Stimulated activated naive CD8-positive, alpha-beta T cell treated with anti-CD3 and anti-CD28 coated beads, Interleukin-15, Interleukin-2, amounts not matched to agents 100 ng/mL and 50 ng/mL, for 24 hours (primary cell): ENCODE measurements around the gene PLCB4.
"Not testable (repeated sequence)": the region's sequence is repeated elsewhere in the genome, so short reads cannot be mapped to it uniquely, and the experiment has no call there.

ENCODE experiments used
- H3K27ac Mint-ChIP-seq: one replicate; pipeline ENCODE4 v1.8.0; 2021; ENCODE audit warnings: mild to moderate bottlenecking, mixed read lengths
- H3K27me3 Mint-ChIP-seq: one replicate; pipeline ENCODE4 v1.8.0; 2021; ENCODE audit warnings: mixed read lengths
- H3K36me3 Mint-ChIP-seq: one replicate; pipeline ENCODE4 v1.8.0; 2021; ENCODE audit warnings: low read depth, mixed read lengths
- H3K4me1 Mint-ChIP-seq: one replicate; pipeline ENCODE4 v1.8.0; 2021; ENCODE audit warnings: low read depth, mixed read lengths
- H3K4me3 Mint-ChIP-seq: one replicate; pipeline ENCODE4 v1.8.0; 2021; ENCODE audit warnings: mild to moderate bottlenecking, mixed read lengths
- H3K9me3 Mint-ChIP-seq: one replicate; pipeline ENCODE4 v1.8.0; 2021; ENCODE audit warnings: mixed read lengths

The PLCB4 gene

DNA sequence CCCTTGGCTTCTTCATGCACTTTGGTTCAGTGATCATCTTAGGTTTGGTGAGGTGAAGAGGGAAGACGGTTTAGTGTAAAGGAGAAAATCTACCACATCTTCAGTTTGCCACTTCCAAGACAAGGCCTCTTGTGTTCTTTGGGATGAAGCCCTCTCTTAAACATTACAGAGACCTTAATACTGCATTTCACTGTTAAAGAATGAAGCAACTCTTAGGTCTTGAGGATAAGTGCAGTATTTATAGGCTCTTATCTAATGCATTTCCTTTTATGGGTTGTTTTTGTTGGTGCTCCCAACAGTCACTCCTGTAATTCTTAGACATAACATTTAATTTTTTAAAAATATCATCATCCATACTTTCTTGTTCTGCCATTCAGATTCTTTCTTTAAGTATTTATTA lies 305.6 kb downstream of the PLCB4 start:
- Mint-ChIP-seq H3K36me3 (no peaks in the 10 kb centered on the region), H3K9me3 (no peaks in the 10 kb centered on the region), H3K27ac (no peak overlapping the region), H3K4me3 (no peak overlapping the region), H3K4me1 (peaks cover 4% of the 10 kb centered on the region), H3K27me3 (no peaks in the 10 kb centered on the region)

DNA sequence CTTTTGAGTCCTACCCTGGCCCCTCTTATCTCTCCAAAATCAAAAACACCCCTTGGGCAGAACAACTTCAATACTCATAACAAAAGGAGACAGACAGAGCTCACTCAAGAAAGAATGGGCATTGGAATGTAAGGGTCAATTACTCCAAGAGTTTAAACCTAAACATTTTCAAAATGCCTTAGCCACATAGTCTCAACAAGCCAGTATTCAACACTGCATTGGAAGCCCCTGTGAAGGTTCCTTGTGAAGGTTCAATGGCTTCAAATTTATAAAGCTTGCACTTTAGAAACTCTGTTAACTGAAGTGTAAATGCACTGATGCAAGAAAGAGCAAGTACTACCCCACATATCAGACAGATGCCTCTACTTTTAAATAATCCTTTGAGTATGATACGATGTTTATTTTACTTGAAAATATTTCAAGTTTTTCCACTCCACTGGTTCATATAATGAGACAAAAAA lies 306.4 kb downstream of the PLCB4 start:
- Mint-ChIP-seq H3K4me1 (peaks cover 4% of the 10 kb centered on the region), H3K27ac (no peak overlapping the region), H3K36me3 (no peaks in the 10 kb centered on the region), H3K9me3 (no peaks in the 10 kb centered on the region), H3K27me3 (no peaks in the 10 kb centered on the region), H3K4me3 (no peak overlapping the region)

DNA sequence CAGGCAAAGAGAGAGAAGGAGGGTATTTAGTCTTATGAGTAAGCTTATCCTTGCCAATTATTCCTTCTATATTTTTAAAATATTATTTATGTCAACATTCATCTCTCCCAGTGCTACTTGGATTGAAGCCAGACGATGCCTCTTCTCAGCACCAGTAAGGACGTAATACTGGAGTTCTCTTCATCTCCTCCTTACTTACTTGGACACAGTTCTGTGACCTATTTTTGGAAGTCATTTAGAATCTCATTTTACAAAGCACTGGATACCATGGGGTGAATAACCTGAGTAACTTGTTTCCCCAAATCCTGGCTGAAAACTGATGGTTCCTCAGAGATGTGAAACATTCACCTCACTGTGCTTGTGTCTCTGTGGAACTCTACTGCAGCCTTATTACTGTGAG lies 308.1 kb downstream of the PLCB4 start:
- Mint-ChIP-seq H3K9me3 (no peaks in the 10 kb centered on the region), H3K27ac (no peak overlapping the region), H3K27me3 (no peaks in the 10 kb centered on the region)

DNA sequence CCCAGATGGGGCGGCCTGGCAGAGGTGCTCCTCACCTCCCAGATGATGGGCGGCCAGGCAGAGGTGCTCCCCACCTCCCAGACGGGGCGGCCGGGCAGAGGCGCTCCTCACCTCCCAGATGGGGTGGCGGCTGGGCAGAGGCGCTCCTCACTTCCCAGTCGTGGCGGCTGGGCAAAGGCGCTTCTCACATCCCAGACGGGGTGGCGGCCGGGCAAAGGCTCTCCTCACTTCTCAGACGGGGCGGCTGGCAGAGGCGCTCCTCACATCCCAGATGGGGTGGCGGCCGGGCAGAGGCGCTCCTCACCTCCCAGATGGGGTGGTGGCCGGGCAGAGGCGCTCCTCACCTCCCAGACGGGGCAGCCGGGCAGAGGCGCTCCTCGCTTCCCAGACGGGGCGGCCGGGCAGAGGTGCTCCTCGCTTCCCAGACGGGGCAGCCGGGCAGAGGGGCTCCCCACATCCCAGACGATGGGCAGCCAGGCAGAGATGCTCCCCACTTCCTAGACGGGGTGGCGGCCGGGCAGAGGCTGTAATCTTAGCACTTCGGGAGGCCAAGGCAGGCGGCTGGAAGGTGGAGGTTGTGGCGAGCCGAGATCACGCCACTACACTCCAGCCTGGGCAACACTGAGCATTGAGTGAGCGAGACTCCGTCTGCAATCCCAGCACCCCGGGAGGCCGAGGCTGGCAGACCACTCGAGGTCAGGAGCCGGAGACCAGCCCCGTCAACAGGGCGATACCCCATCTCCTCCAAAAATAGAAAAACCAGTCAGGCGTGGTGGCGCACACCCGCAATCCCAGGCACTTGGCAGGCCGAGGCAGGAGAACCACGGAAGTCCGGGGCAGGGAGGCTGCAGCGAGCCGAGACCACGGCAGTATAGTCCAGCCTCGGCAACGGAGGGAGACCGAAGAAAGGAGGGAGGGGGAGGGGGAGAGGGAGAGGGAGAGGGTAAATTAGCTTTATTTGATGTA lies 316.7 kb downstream of the PLCB4 start:
- H3K27me3 Mint-ChIP-seq, H3K36me3 Mint-ChIP-seq, H3K9me3 Mint-ChIP-seq, H3K4me3 Mint-ChIP-seq, H3K27ac Mint-ChIP-seq, H3K4me1 Mint-ChIP-seq: not testable (repeated sequence)

More for the DNA sequence above, 308.1 kb downstream of the PLCB4 start:
- peaks cover 4% of the 10 kb centered on the region for H3K4me1 Mint-ChIP-seq
- no peak overlapping the region for H3K4me3 Mint-ChIP-seq
- no peaks in the 10 kb centered on the region for H3K36me3 Mint-ChIP-seq

DNA sequence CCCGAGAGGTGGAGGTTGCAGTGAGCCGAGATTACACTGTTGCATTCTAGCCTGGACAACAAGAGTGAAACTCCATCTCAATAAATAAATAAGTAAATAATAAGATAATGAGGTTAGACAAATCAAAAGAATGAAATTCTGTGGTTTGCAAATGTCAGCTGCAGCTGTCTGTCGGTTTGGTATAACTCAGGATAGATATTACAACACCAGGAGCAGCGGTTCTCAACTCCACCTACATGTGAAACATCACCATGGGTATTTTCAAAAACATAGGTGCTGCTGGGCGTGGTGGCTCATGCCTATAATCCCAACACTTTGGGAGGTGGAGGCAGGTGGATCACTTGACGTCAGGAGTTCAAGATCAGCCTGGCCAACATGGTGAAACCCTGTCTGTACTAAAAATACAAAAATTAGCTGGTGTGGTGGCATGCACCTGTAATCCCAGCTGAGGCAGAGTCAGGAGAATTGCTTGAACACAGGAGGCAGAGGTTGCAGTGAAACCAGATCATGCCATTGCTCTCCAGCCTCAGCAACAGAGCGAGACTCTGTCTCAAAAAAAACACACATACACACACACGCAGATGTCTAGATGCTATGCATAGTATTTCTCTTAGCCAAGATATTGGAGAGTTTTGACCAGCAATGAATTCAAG lies 319.4 kb downstream of the PLCB4 start:
- Mint-ChIP-seq H3K27me3 (no peaks in the 10 kb centered on the region), H3K4me3 (no peak overlapping the region), H3K36me3 (no peaks in the 10 kb centered on the region), H3K4me1 (no peaks in the 10 kb centered on the region), H3K9me3 (peaks cover 3% of the 10 kb centered on the region), H3K27ac (no peak overlapping the region)

DNA sequence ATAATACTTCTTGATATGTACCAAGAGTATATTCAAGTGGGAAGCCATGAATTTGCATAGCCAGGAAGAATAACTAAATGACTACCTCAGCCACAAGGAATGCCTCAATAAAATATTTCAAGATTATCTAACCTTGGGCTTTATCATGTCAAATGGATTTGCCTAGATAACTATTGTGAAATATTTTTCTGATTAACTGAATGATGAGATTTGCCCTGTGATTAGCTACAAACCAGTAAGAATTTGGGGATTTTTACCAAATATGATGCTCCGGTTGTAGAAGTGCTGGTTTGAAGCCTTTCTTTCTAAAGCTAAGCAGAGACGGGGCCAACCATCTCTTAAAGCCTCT lies 319.9 kb downstream of the PLCB4 start:
- H3K9me3 Mint-ChIP-seq, result peaks cover 3% of the 10 kb centered on the region
- no peaks in the 10 kb centered on the region for H3K36me3 Mint-ChIP-seq
- no peaks in the 10 kb centered on the region for H3K4me1 Mint-ChIP-seq
- H3K4me3 Mint-ChIP-seq, result no peak overlapping the region
- H3K27me3 Mint-ChIP-seq, result no peaks in the 10 kb centered on the region
- no peak overlapping the region for H3K27ac Mint-ChIP-seq

DNA sequence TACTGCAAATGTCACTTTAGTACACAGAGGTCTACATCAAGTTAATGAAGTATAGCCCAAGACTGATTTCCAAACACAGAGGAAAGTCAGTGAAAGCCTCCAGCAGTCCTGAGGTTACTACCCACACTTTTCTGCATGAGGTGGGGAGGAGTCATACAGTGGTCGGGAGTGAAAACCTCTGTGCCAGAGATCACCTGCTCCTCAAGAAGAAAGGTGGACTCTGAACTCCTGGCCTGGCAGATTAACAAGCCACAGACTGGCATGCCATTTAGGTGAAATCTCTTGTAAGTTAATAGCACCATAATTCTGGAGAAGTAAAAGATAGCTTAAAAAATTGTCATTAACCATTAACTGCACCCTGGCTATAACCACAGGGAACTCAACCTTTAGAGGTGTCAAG lies 320.5 kb downstream of the PLCB4 start:
- Mint-ChIP-seq H3K27ac (no peak overlapping the region), H3K36me3 (no peaks in the 10 kb centered on the region), H3K4me3 (no peak overlapping the region), H3K9me3 (peaks cover 3% of the 10 kb centered on the region), H3K27me3 (no peaks in the 10 kb centered on the region), H3K4me1 (no peaks in the 10 kb centered on the region)

DNA sequence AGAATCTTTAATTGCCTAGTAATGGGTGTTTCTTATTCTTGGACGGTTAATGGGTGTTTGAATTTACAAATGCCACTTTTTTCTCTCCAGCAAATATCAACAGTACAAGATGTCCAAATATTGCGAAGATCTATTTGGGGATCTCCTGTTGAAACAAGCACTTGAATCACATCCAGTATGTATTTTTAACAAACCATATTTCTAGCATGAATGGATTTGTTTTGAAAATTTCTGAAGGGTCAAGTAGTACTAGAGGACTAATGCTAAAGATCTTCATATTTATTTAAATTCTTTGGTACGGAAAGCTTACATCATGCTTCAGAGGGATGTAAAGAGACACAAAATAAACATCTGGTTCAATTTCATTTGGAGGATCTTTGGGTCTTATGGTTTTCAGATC lies 321.6 kb downstream of the PLCB4 start:
- Mint-ChIP-seq H3K4me3 (no peak overlapping the region), H3K9me3 (no peaks in the 10 kb centered on the region), H3K4me1 (no peaks in the 10 kb centered on the region), H3K36me3 (no peaks in the 10 kb centered on the region), H3K27ac (no peak overlapping the region), H3K27me3 (no peaks in the 10 kb centered on the region)

DNA sequence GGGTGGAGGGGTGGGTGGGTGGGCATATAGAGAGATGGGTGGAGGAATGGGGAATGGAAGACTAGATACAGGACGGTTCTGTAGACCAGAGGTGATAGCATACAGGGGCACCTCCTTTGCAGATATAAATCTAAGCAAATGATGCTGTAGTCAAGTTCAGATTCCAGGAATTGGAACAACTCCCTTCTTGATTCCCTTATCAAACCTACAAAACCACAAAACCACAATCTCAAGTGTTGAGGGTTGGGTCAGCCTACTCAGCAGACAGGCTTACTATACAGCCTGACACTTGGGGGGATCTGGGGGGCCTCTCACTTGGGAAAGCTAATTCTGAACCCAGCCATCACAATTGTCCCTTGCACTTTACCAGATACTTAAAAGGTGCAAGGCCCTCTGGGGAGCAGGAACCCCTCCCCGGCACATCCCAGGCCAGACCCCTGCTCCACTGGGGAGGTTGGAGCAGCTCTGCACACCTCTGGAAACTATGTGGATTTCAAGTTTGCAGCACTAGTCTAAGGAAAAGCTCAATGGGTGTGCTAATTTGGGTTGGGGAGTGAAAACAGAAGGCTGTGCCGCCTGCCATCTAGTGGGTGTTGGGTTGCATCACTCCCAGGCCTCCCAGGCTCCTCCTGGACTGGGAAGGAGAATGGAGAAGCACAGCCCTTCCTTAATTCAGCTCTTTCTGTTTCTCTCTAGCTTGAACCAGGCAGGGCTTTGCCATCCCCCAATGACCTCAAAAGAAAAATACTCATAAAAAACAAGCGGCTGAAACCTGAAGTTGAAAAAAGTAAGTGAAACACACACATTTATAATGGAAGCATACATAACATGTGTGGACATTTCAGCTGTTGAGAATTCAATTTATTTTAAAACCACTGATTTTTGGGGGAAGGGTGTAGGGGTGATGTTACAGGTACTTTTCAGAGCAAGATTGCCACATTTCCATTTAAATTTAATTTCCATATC lies 324.3 kb downstream of the PLCB4 start:
- Mint-ChIP-seq H3K27ac (no peak overlapping the region), H3K4me1 (no peaks in the 10 kb centered on the region)

DNA sequence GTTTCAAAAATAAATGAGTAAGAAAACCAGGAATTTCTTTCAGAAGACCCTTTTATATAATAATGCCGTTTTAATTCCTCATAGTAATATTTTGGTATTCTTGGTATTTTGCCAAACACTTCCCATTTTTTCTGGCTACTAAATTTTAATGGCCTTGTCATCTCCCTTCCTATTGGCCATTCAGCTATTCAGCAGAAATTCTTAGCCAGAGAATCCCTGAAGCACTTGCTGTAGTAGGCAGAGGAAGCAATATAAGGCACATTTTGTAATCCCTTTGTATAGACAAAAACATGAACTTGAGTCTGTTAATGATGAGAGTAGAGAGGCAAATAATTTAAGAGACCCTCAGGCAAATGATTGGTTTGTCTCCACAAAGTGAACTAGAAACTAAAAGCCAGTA lies 327.1 kb downstream of the PLCB4 start:
- Mint-ChIP-seq H3K9me3 (no peaks in the 10 kb centered on the region), H3K4me3 (no peak overlapping the region), H3K27me3 (no peaks in the 10 kb centered on the region), H3K27ac (no peak overlapping the region), H3K36me3 (no peaks in the 10 kb centered on the region), H3K4me1 (no peaks in the 10 kb centered on the region)

More for the DNA sequence above, 324.3 kb downstream of the PLCB4 start:
- no peaks in the 10 kb centered on the region for H3K36me3 Mint-ChIP-seq
- no peaks in the 10 kb centered on the region for H3K27me3 Mint-ChIP-seq
- H3K4me3 Mint-ChIP-seq, result no peak overlapping the region
- H3K9me3 Mint-ChIP-seq, result no peaks in the 10 kb centered on the region

DNA sequence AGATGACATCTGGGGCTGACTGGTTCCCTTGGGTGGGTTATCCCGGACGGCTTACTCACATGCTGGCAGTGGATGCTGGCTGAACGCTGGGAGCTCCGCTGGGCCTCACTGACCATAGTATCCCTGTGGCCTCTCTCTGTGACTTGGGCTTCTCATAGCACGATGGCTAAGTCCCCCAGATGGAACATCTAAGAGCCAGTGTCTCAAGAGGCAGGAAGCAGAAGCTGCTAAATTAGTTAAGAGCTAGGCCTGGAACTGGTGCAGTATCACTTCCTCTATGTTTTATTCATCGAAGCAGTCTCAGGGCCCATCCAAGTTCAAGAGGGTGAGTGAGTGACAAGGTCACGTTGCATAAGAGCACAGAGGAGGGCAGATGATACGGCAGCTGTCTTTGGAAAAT lies 329.0 kb downstream of the PLCB4 start:
- Mint-ChIP-seq H3K36me3 (no peaks in the 10 kb centered on the region), H3K27me3 (no peaks in the 10 kb centered on the region)

DNA sequence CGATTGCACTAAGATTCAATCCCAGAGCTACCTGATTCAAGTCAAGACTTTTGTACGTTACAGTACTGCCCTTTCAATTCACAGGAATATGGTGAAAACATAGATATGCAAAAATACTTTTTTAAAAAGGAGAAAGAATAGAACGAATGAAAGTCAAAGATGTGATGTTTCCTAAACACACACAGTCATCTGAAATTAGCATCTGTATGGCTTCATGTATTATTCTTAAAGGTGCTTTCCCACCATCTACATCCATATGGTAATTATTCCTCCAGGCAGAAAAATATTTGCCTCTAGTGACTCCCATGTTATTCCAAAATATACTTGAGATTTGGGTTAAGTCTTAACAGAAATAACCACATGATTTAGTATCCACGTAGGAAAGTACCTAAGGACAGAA lies 330.0 kb downstream of the PLCB4 start:
- no peaks in the 10 kb centered on the region for H3K36me3 Mint-ChIP-seq
- no peak overlapping the region for H3K4me3 Mint-ChIP-seq
- no peaks in the 10 kb centered on the region for H3K27me3 Mint-ChIP-seq
- no peaks in the 10 kb centered on the region for H3K4me1 Mint-ChIP-seq
- H3K9me3 Mint-ChIP-seq, result no peaks in the 10 kb centered on the region
- H3K27ac Mint-ChIP-seq, result no peak overlapping the region

More for the DNA sequence above, 329.0 kb downstream of the PLCB4 start:
- Mint-ChIP-seq H3K9me3 (no peaks in the 10 kb centered on the region), H3K27ac (no peak overlapping the region), H3K4me1 (no peaks in the 10 kb centered on the region), H3K4me3 (no peak overlapping the region)

DNA sequence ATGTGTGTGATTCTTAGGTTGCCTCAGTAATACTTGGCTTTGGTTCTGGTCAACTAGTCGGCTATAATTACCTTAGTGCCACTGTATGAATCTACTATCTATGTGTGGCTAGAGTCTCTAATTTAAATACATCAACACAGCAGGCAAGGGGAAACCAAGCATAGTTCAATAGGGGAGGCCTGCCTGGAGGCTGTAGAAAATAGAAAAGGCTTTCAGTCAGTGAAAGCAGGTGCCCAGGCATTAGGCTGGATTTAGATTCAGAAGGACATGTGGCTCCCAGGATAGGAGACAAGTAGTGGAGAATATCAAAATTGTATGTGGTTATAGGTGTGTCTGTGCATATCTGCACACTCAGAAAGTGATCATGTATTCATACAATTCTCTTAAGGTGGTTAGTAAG lies 330.4 kb downstream of the PLCB4 start:
- Mint-ChIP-seq H3K27ac (no peak overlapping the region), H3K4me1 (no peaks in the 10 kb centered on the region)

DNA sequence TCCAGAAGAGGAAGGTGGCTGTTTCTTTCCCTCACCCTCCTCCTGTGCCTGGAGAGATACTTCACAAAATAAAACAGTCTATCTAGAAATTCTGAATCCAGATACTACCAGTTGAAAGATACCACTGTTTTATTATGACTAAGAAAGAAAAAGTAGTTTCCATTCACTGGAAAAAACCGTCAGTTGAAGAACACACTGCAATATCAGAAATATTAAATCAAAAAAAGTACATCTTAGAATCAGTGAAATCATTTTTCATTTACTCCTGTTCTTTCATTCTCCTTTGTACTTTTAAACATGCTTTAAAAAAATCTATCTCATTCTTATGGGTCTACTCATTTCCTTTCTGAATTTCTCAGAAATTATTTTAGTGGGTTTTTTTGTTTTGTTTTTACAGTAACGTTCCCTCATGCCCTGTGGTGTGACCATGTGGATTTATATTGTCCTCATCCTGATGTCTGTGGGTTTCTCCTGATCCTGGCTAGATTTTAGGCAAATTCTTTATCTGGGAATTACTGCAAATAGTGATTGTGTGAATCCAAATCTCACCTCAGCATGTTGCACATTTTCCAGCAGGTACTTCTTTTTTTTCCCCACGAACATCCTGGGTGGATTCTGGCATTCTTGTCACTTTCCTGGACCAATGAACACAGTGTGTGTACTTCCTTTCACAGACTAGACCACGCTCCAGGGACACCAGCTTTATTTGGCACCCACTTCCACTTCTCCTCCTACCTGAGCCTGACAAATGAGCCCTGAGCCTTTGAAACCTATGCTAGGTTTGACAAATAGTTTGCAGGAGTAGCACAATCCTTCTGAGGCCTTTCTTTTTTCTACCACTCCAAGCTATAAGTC lies 331.5 kb downstream of the PLCB4 start:
- no peaks in the 10 kb centered on the region for H3K36me3 Mint-ChIP-seq
- H3K4me1 Mint-ChIP-seq, result no peaks in the 10 kb centered on the region
- no peak overlapping the region for H3K4me3 Mint-ChIP-seq
- peak overlapping the region; percentile 22 for H3K27ac Mint-ChIP-seq
- no peaks in the 10 kb centered on the region for H3K9me3 Mint-ChIP-seq
- H3K27me3 Mint-ChIP-seq, result no peaks in the 10 kb centered on the region

More for the DNA sequence above, 330.4 kb downstream of the PLCB4 start:
- Mint-ChIP-seq H3K4me3 (no peak overlapping the region), H3K27me3 (no peaks in the 10 kb centered on the region), H3K9me3 (no peaks in the 10 kb centered on the region), H3K36me3 (no peaks in the 10 kb centered on the region)
